Measurements from ENCODE around the gene HIRIP3. TPM values are rescaled to one million over a fixed set of nuclear protein-coding genes. Genes with fewer than 3 reads are reported as not detected.
A peak's percentile ranks its signal among the peaks of the same experiment; 100 is the strongest.
"Not testable (repeated sequence)": the region's sequence is repeated elsewhere in the genome, so short reads cannot be mapped to it uniquely, and the experiment has no call there.

The HIRIP3 gene
- total RNA-seq, 2 experiments from 2014 or later, result 49.3 to 56.5 TPM

GRCh38 chr16:29971304-29971703 lies 24.1 kb downstream of the HIRIP3 start:
- Mint-ChIP-seq H3K4me3 (no peak overlapping the region), H3K27me3 (no peaks in the 10 kb centered on the region), H3K9me3 (ENCODE audit: low read depth) (no peaks in the 10 kb centered on the region), H3K36me3 (peaks cover 28% of the 10 kb centered on the region), H3K4me1 (peaks cover 24% of the 10 kb centered on the region), H3K27ac (no peak overlapping the region)
- ATAC-seq, result no peak
- DNase-seq, result no peak
- CTCF ChIA-PET, result interaction anchor here (1.2 to 5.7 kb wide), 2 partner anchors 9 to 280 kb away, joined by 5 to 31 read pairs; partner anchors contain the start of gene TMEM219

DNA sequence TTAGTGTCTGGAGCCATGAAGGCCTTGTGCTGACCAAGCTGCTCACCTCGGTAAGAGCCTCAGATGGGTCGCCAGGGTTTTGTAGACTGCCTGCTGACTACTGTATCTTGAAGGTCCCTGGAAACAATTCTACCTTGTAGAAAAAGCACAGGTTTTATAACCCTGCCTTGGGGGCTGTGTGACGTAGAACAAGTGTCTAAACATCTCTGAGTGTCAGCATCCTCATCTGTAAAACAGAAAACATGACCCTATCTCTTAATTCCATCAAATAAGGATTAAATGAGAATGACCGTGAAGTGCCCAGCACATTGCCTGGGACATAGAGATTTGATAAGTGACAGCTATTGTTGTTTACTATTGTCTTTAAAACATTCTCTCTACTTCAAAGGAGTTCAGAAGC lies 27.2 kb downstream of the HIRIP3 start:
- CTCF ChIA-PET, result no interaction called here
- no peaks in the 10 kb centered on the region for H3K9me3 Mint-ChIP-seq (ENCODE audit: low read depth)
- H3K4me1 Mint-ChIP-seq, result peaks cover 13% of the 10 kb centered on the region
- H3K27me3 Mint-ChIP-seq, result no peaks in the 10 kb centered on the region
- H3K36me3 Mint-ChIP-seq, result peaks cover 36% of the 10 kb centered on the region
- DNase-seq (no peak), ATAC-seq (no peak)
- no peak overlapping the region for H3K27ac Mint-ChIP-seq
- H3K4me3 Mint-ChIP-seq, result no peak overlapping the region

DNA sequence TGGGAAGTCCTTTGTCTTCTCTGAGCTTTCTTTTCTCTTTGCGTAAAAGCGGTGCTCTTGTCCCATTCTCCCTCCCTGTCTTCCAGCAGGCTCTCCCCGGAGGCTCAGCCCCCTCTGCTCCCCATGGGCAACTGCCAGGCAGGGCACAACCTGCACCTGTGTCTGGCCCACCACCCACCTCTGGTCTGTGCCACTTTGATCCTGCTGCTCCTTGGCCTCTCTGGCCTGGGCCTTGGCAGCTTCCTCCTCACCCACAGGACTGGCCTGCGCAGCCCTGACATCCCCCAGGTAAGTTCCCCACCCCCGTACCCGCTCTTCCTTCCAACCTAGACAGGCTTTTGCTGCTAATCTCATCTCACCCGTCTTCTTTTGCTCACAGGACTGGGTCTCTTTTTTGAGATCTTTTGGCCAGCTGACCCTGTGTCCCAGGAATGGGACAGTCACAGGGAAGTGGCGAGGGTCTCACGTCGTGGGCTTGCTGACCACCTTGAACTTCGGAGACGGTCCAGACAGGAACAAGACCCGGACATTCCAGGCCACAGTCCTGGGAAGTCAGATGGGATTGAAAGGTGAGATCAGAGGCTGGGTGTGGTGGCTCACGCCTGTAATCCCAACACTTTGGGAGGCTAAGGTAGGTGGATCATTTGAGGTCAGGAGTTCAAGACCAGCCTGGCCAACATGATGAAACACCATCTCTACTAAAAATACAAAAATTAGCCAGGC lies 32.2 kb downstream of the HIRIP3 start:
- CTCF ChIA-PET, result interaction anchor here (2.3 to 3.2 kb wide), 3 partner anchors 11 to 136 kb away, joined by 7 to 31 read pairs (median 17); partner anchors contain the start of genes KCTD13 and TAOK2
- no peak for ATAC-seq
- no peaks in the 10 kb centered on the region for H3K27me3 Mint-ChIP-seq
- H3K27ac Mint-ChIP-seq, result peak overlapping the region; percentile 86
- peak overlapping the region; percentile 88 for H3K4me3 Mint-ChIP-seq
- H3K9me3 Mint-ChIP-seq (ENCODE audit: low read depth), result no peaks in the 10 kb centered on the region
- no peak for DNase-seq
- H3K36me3 Mint-ChIP-seq, result peaks cover 12% of the 10 kb centered on the region
- peaks cover 26% of the 10 kb centered on the region for H3K4me1 Mint-ChIP-seq

GRCh38 chr16:29962344-29962994 lies 32.9 kb downstream of the HIRIP3 start:
- H3K4me1 Mint-ChIP-seq, result peaks cover 26% of the 10 kb centered on the region

DNA sequence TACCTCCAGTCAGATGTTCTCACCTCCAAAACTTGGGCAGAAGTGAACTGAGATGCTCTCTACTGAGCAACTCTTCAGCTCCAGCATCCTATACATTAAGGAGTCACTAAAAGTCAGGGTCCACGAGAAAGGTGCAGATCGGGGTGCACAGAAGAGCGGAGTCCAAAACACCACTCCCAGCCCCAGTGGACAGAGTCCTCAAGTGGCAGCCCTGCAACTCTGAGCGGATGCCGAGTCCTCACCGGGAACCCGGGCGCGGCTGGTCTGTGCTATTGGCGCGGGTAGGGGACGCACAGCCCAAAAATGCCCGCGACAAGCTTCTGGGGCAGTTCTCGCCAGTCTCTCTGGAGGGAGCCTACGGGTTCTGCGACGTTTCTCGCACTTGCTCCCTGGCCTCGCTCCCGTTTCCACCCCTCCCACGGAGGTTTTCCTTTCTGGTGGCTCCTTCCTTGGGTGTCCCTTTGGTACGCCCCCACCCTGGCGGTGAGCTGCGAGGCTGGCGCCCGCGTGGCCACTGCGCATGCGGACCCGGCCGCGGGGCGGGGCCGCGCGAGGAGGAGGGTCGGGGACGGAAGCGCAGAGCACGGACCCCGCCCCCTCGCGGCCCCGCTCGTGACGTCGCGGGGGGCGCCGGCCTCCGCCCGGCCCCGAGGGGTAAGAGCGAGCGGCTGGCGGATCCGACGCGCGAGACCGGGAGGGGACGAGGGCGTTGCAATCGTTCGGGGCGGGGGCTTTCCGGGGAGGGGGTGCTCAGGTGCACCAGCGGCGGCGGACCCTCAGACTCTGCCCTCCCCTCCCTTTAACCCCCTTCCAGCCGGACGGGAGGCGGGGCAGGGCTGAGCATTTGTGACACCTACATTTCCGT lies 33.7 kb downstream of the HIRIP3 start, which contains the start of gene TMEM219:
Gene TMEM219, plus strand, starts transcription at position 601 of the 865 bp plus-strand sequence. CDS start 1,065 bp downstream, outside the sequence.
- H3K4me3 Mint-ChIP-seq, result peak within 1 kb of the TSS; percentile 88
- peaks cover 26% of the 10 kb centered on the region for H3K4me1 Mint-ChIP-seq
- CTCF ChIA-PET, result interaction anchor here (0.8 to 3.2 kb wide), 14 partner anchors 8 to 270 kb away, joined by 3 to 31 read pairs (median 4); partner anchors contain the start of genes HIRIP3, INO80E, KCTD13 and PAGR1
- no peaks in the 10 kb centered on the region for H3K27me3 Mint-ChIP-seq
- H3K27ac Mint-ChIP-seq, result peak within 1 kb of the TSS; percentile 86
- H3K9me3 Mint-ChIP-seq (ENCODE audit: low read depth), result no peaks in the 10 kb centered on the region
- DNase-seq, result peak; percentile 94
- peaks cover 12% of the 10 kb centered on the region for H3K36me3 Mint-ChIP-seq
- ATAC-seq, result peak; percentile 95

More at GRCh38 chr16:29962344-29962994, 32.9 kb downstream of the HIRIP3 start:
- Mint-ChIP-seq H3K4me3 (peak overlapping the region; percentile 88), H3K27ac (peak overlapping the region; percentile 86), H3K9me3 (ENCODE audit: low read depth) (no peaks in the 10 kb centered on the region), H3K36me3 (peaks cover 12% of the 10 kb centered on the region), H3K27me3 (no peaks in the 10 kb centered on the region)
- no peak for DNase-seq
- ATAC-seq, result no peak
- CTCF ChIA-PET, result interaction anchor here (0.8 to 3.2 kb wide), 11 partner anchors 8 to 147 kb away, joined by 3 to 31 read pairs (median 5); partner anchors contain the start of genes HIRIP3, INO80E, KCTD13 and PAGR1

- Mint-ChIP-seq H3K4me3 (peak overlapping the region; percentile 88), H3K36me3 (peaks cover 11% of the 10 kb centered on the region), H3K27ac (peak overlapping the region; percentile 85), H3K27me3 (no peaks in the 10 kb centered on the region), H3K9me3 (ENCODE audit: low read depth) (no peaks in the 10 kb centered on the region), H3K4me1 (peaks cover 26% of the 10 kb centered on the region)
- CTCF ChIA-PET, result interaction anchor here (0.9 to 3.2 kb wide), 12 partner anchors 9 to 270 kb away, joined by 3 to 31 read pairs (median 4); partner anchors contain the start of genes HIRIP3, INO80E, KCTD13 and PAGR1
- no peak for ATAC-seq
- no peak for DNase-seq
Observed at GRCh38 chr16:29961127-29961478, 34.3 kb downstream of the HIRIP3 start.

DNA sequence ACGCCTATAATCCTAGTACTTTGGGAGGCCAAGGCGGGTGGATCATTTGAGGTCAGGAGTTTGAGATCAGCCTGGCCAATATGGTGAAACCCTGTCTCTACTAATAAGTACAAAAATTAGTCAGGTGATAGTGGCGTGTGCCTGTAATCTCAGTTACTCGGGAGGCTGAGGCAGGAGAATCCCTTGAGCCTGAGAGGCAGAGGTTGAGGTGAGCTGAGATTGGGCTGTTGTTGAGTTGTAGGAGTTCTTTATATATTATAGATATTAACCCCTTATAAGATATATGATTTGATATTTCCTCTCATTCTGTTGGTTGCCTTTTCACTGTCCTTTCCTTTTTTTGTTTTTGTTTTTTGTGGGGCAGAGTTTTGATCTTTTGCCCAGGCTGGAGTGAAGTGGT lies 35.6 kb downstream of the HIRIP3 start:
- not testable (repeated sequence) for DNase-seq; H3K27me3 Mint-ChIP-seq; H3K4me3 Mint-ChIP-seq; H3K27ac Mint-ChIP-seq; H3K9me3 Mint-ChIP-seq (ENCODE audit: low read depth); ATAC-seq; H3K36me3 Mint-ChIP-seq
- CTCF ChIA-PET, result interaction anchor here (1.3 to 3.2 kb wide), 3 partner anchors 33 to 51 kb away, joined by 3 to 17 read pairs (median 7); partner anchors contain the start of genes HIRIP3, INO80E and KCTD13
- peaks cover 22% of the 10 kb centered on the region for H3K4me1 Mint-ChIP-seq

DNA sequence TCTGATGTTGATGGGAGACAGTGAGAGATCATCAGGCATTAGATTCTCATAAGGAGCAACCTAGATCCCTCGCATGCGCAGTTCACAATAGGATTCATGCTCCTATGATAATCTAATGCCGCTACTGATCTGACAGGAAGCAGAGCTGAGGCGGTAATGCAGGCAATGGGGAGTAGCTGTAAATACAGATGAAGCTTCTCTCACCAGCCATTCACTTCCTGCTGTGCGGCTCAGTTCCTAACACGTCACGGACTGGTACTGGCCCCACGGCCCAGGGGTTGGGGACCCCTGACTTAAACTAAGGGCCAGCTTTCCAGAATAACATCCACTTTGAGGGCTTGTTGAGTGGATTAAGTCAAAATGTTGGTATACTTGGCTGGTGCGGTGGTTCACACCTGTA lies 36.1 kb downstream of the HIRIP3 start:
- ATAC-seq, result no peak
- H3K4me1 Mint-ChIP-seq, result peaks cover 20% of the 10 kb centered on the region
- no peaks in the 10 kb centered on the region for H3K9me3 Mint-ChIP-seq (ENCODE audit: low read depth)
- no peak overlapping the region for H3K27ac Mint-ChIP-seq
- DNase-seq, result no peak
- H3K36me3 Mint-ChIP-seq, result peaks cover 3% of the 10 kb centered on the region
- peaks cover 3% of the 10 kb centered on the region for H3K27me3 Mint-ChIP-seq
- CTCF ChIA-PET, result interaction anchor here (1.3 kb wide), 1 partner anchor 50 kb away, joined by 3 read pairs; no protein-coding TSS in a partner anchor
- H3K4me3 Mint-ChIP-seq, result no peak overlapping the region

DNA sequence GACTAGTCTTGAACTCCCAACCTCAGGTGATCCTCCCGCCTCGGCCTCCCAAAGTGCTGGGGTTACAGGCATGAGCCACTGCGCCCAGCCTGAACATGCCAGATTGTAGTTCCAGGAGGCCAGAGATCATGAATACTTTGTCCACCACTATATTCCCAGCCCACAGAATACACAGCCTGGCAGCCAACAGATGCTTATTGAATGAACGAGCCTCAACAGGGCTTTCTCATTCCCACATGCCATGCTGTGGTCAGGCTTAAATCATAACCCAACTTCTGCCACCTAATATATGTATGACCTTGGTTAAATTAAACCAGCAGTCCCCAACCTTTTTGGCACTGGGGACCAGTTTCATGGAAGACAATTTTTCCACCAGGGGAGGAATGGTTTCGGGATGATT lies 36.7 kb downstream of the HIRIP3 start:
- Mint-ChIP-seq H3K36me3 (peaks cover 3% of the 10 kb centered on the region), H3K27ac (no peak overlapping the region), H3K4me3 (no peak overlapping the region), H3K4me1 (peaks cover 20% of the 10 kb centered on the region), H3K9me3 (ENCODE audit: low read depth) (no peaks in the 10 kb centered on the region), H3K27me3 (peaks cover 5% of the 10 kb centered on the region)
- DNase-seq (no peak), ATAC-seq (no peak)
- CTCF ChIA-PET, result interaction anchor here (1.3 kb wide), 1 partner anchor 50 kb away, joined by 3 read pairs; no protein-coding TSS in a partner anchor

- peaks cover 2% of the 10 kb centered on the region for H3K9me3 Mint-ChIP-seq (ENCODE audit: low read depth)
- CTCF ChIA-PET, result interaction anchor here (2.3 kb wide), 1 partner anchor 81 kb away, joined by 5 read pairs; no protein-coding TSS in a partner anchor
- H3K4me1 Mint-ChIP-seq, result no peaks in the 10 kb centered on the region
- peaks cover 8% of the 10 kb centered on the region for H3K27me3 Mint-ChIP-seq
- no peaks in the 10 kb centered on the region for H3K36me3 Mint-ChIP-seq
- ATAC-seq, result peak; percentile 16
- H3K4me3 Mint-ChIP-seq, result no peak overlapping the region
- DNase-seq, result no peak
- no peak overlapping the region for H3K27ac Mint-ChIP-seq
Observed at GRCh38 chr16:29951625-29952365, 43.6 kb downstream of the HIRIP3 start.

- Mint-ChIP-seq H3K9me3 (ENCODE audit: low read depth) (peaks cover 2% of the 10 kb centered on the region), H3K4me3 (no peak overlapping the region), H3K27me3 (peaks cover 8% of the 10 kb centered on the region), H3K27ac (no peak overlapping the region), H3K4me1 (no peaks in the 10 kb centered on the region), H3K36me3 (no peaks in the 10 kb centered on the region)
- CTCF ChIA-PET, result interaction anchor here (2.3 kb wide), 1 partner anchor 82 kb away, joined by 5 read pairs; no protein-coding TSS in a partner anchor
- DNase-seq (no peak), ATAC-seq (no peak)
Observed at GRCh38 chr16:29950806-29951461, 44.5 kb downstream of the HIRIP3 start.

GRCh38 chr16:29947897-29948296 lies 47.5 kb downstream of the HIRIP3 start:
- Mint-ChIP-seq H3K27me3 (peaks cover 2% of the 10 kb centered on the region), H3K9me3 (ENCODE audit: low read depth) (peaks cover 2% of the 10 kb centered on the region), H3K4me1 (no peaks in the 10 kb centered on the region), H3K36me3 (no peaks in the 10 kb centered on the region), H3K27ac (no peak overlapping the region), H3K4me3 (no peak overlapping the region)
- ATAC-seq (no peak), DNase-seq (no peak)
- CTCF ChIA-PET, result interaction anchor here (1.0 kb wide), 1 partner anchor 27 kb away, joined by 3 read pairs; no protein-coding TSS in a partner anchor
